Effector CD8-positive, alpha-beta T cell (primary cell): ENCODE measurements around the gene NPTN.

Experiments used
- DNase-seq: peaks from one replicate; lab custom pipeline; 2025; lab: John Stamatoyannopoulos, UW

NPTN gene

DNA sequence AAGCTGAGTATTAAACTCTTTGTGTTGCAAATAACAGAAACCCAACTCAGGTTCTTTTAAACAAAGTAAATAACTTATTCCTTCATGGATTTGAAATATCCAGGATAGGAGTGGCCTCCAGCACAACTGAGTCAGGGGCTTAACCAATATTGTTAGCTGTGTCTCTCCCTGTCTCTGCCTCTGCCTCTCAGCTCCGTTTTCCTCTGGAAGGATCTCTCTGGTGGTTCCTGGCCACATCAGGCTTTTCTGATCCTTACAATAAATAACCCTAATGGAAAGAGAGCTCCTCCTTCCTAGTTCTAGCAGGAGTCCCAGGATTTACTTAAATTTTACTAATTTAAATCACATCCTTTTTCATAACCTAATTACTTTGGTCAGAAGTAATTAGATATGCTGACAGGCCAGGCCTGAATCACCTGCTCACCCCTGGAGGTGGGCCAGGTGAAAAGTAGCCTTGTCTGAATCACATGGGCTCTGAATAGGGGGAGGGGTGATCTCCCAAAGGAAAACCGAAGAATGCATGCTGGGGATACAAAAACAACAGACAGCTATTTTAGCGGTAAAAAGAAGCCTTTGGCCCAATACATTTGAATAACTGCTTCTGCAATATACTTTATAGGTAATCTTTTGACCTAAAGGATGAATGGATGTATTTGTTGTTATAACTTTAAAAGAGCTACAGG lies 114.9 kb downstream of the NPTN start:
- no peak for DNase-seq

DNA sequence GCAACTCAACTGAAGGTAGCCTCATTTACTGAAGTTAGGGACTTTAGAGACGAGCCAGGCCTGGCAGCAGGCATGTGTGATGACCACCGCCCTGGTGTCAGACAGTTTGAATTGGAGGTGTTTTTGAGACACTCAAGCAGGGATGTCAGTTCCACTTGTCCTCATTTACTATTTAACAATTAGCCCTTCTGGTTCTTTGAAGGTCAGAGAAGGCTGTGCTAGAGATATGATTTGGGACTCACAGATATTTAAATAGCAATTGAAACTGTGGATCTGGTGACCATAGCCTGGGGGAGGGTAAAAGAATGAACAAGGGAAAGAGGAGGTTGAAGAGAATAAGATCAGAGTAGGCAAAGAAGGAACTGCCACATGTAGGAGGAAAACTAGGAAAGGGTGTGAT lies 115.6 kb downstream of the NPTN start:
- no peak for DNase-seq

DNA sequence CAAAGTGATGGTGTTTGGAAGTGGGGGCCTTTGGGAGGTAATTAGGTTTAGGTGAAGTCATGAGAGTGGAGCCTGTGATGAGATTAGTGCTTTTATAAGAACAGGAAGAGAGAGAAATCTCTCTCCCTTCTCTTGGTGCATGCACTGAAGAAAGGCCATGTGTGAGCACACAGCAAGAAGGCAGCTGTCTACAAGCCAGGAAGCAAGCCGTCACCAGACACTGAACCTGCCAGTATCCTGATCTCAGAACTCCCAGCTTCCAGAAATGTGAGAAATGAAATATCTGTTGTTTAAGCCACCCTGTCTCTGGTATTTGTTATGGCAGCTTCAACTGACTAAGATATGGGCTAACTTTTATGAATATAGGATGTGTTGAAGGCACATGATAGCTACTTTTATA lies 117.7 kb downstream of the NPTN start:
- no peak for DNase-seq
